GM18505 (cell line): Measurements from ENCODE around the gene BUB3.
A peak's percentile ranks its signal among the peaks of the same experiment; 100 is the strongest.

Source experiments
- ATAC-seq: cut with Tn5 transposase; IDR thresholded peaks from one replicate; pipeline ENCODE4 v1.9.1; 2021; ENCODE audit not compliant: unreplicated experiment
- POLR2A ChIP-seq: IDR thresholded peaks from 4 replicates; pipeline ENCODE4 v1.6.1; 2011; ENCODE audit warnings: borderline replicate concordance; ENCODE audit not compliant: insufficient read depth, insufficient read length; ENCODE audit errors: extremely low read depth

The BUB3 gene

GRCh38 chr10:123145542-123146012, 8.6 kb upstream of the BUB3 start:
- no peak for TF ChIP-seq POLR2A
- no peak for ATAC-seq

- no peak for TF ChIP-seq POLR2A
- no peak for ATAC-seq
Measured at GRCh38 chr10:123146013-123146893, 7.9 kb upstream of the BUB3 start.

GRCh38 chr10:123146894-123147634, 7.1 kb upstream of the BUB3 start:
- no peak for TF ChIP-seq POLR2A
- no peak for ATAC-seq

GRCh38 chr10:123147635-123148413, 6.4 kb upstream of the BUB3 start, which contains the start of gene HMX2:
HMX2 (plus strand) TSS chr10:123148136; CDS start chr10:123148379, 243 bp downstream.
- TF ChIP-seq POLR2A = peak; percentile 55
- peak; percentile 29 for ATAC-seq

- peak; percentile 16 for TF ChIP-seq POLR2A
- no peak for ATAC-seq
Measured at GRCh38 chr10:123148414-123149161, 5.6 kb upstream of the BUB3 start.

GRCh38 chr10:123149162-123149567, 5.0 kb upstream of the BUB3 start:
- ATAC-seq = no peak

GRCh38 chr10:123149568-123150270, 4.5 kb upstream of the BUB3 start:
- TF ChIP-seq POLR2A = peak; percentile 45
- ATAC-seq = no peak

More at GRCh38 chr10:123149162-123149567, 5.0 kb upstream of the BUB3 start:
- no peak for TF ChIP-seq POLR2A

- TF ChIP-seq POLR2A = no peak
- no peak for ATAC-seq
Measured at GRCh38 chr10:123150271-123150985, 3.8 kb upstream of the BUB3 start.

GRCh38 chr10:123150986-123151736, 3.0 kb upstream of the BUB3 start:
- TF ChIP-seq POLR2A = peak; percentile 46
- no peak for ATAC-seq

GRCh38 chr10:123151737-123152135, 2.5 kb upstream of the BUB3 start:
- ATAC-seq = no peak
- no peak for TF ChIP-seq POLR2A

GRCh38 chr10:123153486-123154091, 613 bp upstream of the BUB3 start:
- no peak for ATAC-seq

More at GRCh38 chr10:123153486-123154091, 613 bp upstream of the BUB3 start:
- TF ChIP-seq POLR2A = no peak
